Measurements from ENCODE around the gene USHBP1. TPM values are rescaled to one million over a fixed set of nuclear protein-coding genes. Genes with fewer than 3 reads are reported as not detected.

USHBP1 gene
- total RNA-seq, 1 experiment from 2014 or later: 12.3 TPM

DNA sequence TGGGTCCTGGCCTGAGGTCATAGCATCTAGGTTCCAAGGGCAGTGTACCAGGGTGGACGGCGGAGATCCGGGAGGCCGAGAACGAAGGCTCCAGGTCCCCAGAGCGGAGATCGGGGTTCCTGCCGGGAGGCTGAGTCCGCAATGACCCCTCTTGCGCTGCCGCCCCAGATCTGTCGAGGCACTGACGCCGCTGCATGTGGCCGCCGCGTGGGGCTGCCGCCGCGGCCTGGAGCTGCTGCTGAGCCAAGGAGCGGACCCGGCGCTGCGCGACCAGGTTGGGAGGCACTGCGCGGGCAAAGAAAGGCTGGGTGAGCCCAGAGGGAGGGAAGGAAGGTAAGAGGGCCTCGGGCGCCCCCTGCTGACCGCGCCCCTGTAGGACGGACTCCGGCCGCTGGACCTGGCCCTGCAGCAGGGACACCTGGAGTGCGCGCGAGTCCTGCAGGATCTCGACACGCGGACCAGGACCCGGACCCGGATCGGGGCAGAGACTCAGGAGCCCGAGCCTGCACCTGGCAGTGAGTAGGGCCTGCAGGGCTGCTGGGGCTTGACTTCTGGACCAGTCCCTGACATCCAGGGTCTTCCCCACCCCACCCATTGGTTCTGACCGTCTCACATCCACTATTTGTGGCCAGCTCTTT lies 18.1 kb upstream of the USHBP1 start (continued):
- TF ChIP-seq, protein P1, sequence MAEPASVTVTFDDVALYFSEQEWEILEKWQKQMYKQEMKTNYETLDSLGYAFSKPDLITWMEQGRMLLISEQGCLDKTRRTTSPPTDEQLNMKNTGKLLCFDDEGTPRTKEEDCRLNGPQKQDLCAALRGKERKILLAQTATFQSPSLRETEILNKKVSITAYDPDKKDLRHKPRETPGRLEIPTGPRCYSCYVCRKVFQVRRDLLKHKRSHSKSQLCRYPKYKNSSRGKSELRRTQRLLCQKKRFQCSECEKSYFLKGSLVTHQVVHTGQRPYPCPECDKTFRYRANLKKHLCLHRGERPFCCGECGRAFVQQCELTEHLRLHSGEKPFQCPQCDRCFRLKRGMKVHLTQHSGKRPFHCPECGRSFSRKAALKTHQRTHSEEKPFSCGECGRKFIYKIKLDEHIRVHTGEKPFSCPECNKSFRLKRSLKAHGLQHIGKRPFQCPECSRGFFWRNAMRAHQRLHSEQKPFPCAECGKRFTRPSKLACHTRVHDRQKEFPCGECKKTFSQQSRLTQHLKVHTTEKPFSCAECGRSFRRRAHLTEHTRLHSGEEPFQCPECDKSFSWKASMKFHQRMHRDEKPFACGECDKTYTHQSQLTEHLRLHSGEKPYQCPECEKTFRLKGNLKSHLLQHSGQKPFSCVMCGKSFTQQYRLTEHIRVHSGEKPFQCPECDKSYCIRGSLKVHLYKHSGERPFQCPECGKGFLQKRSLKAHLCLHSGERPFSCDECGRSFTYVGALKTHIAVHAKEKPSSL (CRISPR knock-in tag; conservative IDR thresholded peaks at IDR 0.05): no peak
- TF ChIP-seq, protein P2, sequence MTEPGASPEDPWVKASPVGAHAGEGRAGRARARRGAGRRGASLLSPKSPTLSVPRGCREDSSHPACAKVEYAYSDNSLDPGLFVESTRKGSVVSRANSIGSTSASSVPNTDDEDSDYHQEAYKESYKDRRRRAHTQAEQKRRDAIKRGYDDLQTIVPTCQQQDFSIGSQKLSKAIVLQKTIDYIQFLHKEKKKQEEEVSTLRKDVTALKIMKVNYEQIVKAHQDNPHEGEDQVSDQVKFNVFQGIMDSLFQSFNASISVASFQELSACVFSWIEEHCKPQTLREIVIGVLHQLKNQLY (CRISPR knock-in tag; IDR thresholded peaks at IDR 0.05): no peak
- TF ChIP-seq, protein P3, sequence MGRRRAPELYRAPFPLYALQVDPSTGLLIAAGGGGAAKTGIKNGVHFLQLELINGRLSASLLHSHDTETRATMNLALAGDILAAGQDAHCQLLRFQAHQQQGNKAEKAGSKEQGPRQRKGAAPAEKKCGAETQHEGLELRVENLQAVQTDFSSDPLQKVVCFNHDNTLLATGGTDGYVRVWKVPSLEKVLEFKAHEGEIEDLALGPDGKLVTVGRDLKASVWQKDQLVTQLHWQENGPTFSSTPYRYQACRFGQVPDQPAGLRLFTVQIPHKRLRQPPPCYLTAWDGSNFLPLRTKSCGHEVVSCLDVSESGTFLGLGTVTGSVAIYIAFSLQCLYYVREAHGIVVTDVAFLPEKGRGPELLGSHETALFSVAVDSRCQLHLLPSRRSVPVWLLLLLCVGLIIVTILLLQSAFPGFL (CRISPR knock-in tag; IDR thresholded peaks at IDR 0.05; ENCODE audit: borderline replicate concordance): 0 out of 2 replicates have a peak, but pooled peaks have one; percentile 63
- TF ChIP-seq ELF4 (CRISPR knock-in tag; IDR thresholded peaks at IDR 0.05; ENCODE audit: low read depth) (peak; percentile 90; the same call in 1 of the 2 replicates), ZNF317 (CRISPR knock-in tag; IDR thresholded peaks at IDR 0.05; ENCODE audit: borderline replicate concordance, low read depth) (peak; percentile 62; the same call in 1 of the 2 replicates), ZNF416 (CRISPR knock-in tag; IDR thresholded peaks at IDR 0.05) (no peak), CREM (CRISPR knock-in tag; IDR thresholded peaks at IDR 0.05) (no peak), CBFB (CRISPR knock-in tag; IDR thresholded peaks at IDR 0.05; ENCODE audit: low read depth) (0 out of 2 replicates have a peak, but pooled peaks have one; percentile 64), NR3C1 (CRISPR knock-in tag; conservative IDR thresholded peaks at IDR 0.05; ENCODE audit: low read depth) (peak; percentile 78; the same call in 1 of the 2 replicates), ZBTB21 (CRISPR knock-in tag; IDR thresholded peaks at IDR 0.05; ENCODE audit: borderline replicate concordance) (peak; percentile 90), ATF1 (CRISPR knock-in tag; IDR thresholded peaks at IDR 0.05) (0 out of 2 replicates have a peak, but pooled peaks have one; percentile 36), GABPB1 (CRISPR knock-in tag; IDR thresholded peaks at IDR 0.05) (0 out of 2 replicates have a peak, but pooled peaks have one; percentile 8), ESRRA (CRISPR knock-in tag; IDR thresholded peaks at IDR 0.05; ENCODE audit: borderline replicate concordance) (peak; percentile 96; the same call in 1 of the 2 replicates), SP1 (CRISPR knock-in tag; conservative IDR thresholded peaks at IDR 0.05) (peak; percentile 53), TEAD1 (CRISPR knock-in tag; IDR thresholded peaks at IDR 0.05) (peak; percentile 95)
- TF ChIP-seq, protein P4, sequence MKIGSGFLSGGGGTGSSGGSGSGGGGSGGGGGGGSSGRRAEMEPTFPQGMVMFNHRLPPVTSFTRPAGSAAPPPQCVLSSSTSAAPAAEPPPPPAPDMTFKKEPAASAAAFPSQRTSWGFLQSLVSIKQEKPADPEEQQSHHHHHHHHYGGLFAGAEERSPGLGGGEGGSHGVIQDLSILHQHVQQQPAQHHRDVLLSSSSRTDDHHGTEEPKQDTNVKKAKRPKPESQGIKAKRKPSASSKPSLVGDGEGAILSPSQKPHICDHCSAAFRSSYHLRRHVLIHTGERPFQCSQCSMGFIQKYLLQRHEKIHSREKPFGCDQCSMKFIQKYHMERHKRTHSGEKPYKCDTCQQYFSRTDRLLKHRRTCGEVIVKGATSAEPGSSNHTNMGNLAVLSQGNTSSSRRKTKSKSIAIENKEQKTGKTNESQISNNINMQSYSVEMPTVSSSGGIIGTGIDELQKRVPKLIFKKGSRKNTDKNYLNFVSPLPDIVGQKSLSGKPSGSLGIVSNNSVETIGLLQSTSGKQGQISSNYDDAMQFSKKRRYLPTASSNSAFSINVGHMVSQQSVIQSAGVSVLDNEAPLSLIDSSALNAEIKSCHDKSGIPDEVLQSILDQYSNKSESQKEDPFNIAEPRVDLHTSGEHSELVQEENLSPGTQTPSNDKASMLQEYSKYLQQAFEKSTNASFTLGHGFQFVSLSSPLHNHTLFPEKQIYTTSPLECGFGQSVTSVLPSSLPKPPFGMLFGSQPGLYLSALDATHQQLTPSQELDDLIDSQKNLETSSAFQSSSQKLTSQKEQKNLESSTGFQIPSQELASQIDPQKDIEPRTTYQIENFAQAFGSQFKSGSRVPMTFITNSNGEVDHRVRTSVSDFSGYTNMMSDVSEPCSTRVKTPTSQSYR (CRISPR knock-in tag; IDR thresholded peaks at IDR 0.05): peak; percentile 93
- TF ChIP-seq, protein P5, sequence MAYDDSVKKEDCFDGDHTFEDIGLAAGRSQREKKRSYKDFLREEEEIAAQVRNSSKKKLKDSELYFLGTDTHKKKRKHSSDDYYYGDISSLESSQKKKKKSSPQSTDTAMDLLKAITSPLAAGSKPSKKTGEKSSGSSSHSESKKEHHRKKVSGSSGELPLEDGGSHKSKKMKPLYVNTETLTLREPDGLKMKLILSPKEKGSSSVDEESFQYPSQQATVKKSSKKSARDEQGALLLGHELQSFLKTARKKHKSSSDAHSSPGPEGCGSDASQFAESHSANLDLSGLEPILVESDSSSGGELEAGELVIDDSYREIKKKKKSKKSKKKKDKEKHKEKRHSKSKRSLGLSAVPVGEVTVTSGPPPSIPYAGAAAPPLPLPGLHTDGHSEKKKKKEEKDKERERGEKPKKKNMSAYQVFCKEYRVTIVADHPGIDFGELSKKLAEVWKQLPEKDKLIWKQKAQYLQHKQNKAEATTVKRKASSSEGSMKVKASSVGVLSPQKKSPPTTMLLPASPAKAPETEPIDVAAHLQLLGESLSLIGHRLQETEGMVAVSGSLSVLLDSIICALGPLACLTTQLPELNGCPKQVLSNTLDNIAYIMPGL (CRISPR knock-in tag; IDR thresholded peaks at IDR 0.05): peak; percentile 95; the same call in 1 of the 2 replicates
- TF ChIP-seq, protein P6, sequence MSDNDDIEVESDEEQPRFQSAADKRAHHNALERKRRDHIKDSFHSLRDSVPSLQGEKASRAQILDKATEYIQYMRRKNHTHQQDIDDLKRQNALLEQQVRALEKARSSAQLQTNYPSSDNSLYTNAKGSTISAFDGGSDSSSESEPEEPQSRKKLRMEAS (CRISPR knock-in tag; IDR thresholded peaks at IDR 0.05): peak; percentile 99
- TF ChIP-seq, protein P7, sequence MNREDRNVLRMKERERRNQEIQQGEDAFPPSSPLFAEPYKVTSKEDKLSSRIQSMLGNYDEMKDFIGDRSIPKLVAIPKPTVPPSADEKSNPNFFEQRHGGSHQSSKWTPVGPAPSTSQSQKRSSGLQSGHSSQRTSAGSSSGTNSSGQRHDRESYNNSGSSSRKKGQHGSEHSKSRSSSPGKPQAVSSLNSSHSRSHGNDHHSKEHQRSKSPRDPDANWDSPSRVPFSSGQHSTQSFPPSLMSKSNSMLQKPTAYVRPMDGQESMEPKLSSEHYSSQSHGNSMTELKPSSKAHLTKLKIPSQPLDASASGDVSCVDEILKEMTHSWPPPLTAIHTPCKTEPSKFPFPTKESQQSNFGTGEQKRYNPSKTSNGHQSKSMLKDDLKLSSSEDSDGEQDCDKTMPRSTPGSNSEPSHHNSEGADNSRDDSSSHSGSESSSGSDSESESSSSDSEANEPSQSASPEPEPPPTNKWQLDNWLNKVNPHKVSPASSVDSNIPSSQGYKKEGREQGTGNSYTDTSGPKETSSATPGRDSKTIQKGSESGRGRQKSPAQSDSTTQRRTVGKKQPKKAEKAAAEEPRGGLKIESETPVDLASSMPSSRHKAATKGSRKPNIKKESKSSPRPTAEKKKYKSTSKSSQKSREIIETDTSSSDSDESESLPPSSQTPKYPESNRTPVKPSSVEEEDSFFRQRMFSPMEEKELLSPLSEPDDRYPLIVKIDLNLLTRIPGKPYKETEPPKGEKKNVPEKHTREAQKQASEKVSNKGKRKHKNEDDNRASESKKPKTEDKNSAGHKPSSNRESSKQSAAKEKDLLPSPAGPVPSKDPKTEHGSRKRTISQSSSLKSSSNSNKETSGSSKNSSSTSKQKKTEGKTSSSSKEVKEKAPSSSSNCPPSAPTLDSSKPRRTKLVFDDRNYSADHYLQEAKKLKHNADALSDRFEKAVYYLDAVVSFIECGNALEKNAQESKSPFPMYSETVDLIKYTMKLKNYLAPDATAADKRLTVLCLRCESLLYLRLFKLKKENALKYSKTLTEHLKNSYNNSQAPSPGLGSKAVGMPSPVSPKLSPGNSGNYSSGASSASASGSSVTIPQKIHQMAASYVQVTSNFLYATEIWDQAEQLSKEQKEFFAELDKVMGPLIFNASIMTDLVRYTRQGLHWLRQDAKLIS (CRISPR knock-in tag; IDR thresholded peaks at IDR 0.05; ENCODE audit: borderline replicate concordance): no peak
- TF ChIP-seq, protein P8, sequence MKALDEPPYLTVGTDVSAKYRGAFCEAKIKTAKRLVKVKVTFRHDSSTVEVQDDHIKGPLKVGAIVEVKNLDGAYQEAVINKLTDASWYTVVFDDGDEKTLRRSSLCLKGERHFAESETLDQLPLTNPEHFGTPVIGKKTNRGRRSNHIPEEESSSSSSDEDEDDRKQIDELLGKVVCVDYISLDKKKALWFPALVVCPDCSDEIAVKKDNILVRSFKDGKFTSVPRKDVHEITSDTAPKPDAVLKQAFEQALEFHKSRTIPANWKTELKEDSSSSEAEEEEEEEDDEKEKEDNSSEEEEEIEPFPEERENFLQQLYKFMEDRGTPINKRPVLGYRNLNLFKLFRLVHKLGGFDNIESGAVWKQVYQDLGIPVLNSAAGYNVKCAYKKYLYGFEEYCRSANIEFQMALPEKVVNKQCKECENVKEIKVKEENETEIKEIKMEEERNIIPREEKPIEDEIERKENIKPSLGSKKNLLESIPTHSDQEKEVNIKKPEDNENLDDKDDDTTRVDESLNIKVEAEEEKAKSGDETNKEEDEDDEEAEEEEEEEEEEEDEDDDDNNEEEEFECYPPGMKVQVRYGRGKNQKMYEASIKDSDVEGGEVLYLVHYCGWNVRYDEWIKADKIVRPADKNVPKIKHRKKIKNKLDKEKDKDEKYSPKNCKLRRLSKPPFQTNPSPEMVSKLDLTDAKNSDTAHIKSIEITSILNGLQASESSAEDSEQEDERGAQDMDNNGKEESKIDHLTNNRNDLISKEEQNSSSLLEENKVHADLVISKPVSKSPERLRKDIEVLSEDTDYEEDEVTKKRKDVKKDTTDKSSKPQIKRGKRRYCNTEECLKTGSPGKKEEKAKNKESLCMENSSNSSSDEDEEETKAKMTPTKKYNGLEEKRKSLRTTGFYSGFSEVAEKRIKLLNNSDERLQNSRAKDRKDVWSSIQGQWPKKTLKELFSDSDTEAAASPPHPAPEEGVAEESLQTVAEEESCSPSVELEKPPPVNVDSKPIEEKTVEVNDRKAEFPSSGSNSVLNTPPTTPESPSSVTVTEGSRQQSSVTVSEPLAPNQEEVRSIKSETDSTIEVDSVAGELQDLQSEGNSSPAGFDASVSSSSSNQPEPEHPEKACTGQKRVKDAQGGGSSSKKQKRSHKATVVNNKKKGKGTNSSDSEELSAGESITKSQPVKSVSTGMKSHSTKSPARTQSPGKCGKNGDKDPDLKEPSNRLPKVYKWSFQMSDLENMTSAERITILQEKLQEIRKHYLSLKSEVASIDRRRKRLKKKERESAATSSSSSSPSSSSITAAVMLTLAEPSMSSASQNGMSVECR (CRISPR knock-in tag; IDR thresholded peaks at IDR 0.05; ENCODE audit: borderline replicate concordance): peak; percentile 98

Data from WTC11 (cell line).